NCI-H2029 treated with DMSO at 0.1 percent for 48 hours (cell line): ENCODE results near the gene LIN9.
"Not testable (repeated sequence)": the region's sequence is repeated elsewhere in the genome, so short reads cannot be mapped to it uniquely, and the experiment has no call there.

Experiments
- DNase-seq: peaks from one replicate; lab custom pipeline; 2025; lab: John Stamatoyannopoulos, UW

The LIN9 gene

GRCh38 chr1:226211181-226211821 lies 97.7 kb downstream of the LIN9 start:
- DNase-seq, result no peak

- no peak for DNase-seq
Observed at GRCh38 chr1:226210571-226211176, 98.3 kb downstream of the LIN9 start.

GRCh38 chr1:226209307-226210059 lies 99.5 kb downstream of the LIN9 start:
- no peak for DNase-seq

GRCh38 chr1:226207048-226207447 lies 101.9 kb downstream of the LIN9 start:
- no peak for DNase-seq

- DNase-seq, result no peak
Observed at GRCh38 chr1:226204198-226204597, 104.8 kb downstream of the LIN9 start.

GRCh38 chr1:226203655-226204054 lies 105.3 kb downstream of the LIN9 start:
- no peak for DNase-seq

GRCh38 chr1:226203240-226203639 lies 105.7 kb downstream of the LIN9 start:
- DNase-seq, result no peak

GRCh38 chr1:226202666-226203065 lies 106.3 kb downstream of the LIN9 start:
- not testable (repeated sequence) for DNase-seq

- DNase-seq, result no peak
Observed at GRCh38 chr1:226202246-226202645, 106.7 kb downstream of the LIN9 start.

- no peak for DNase-seq
Observed at GRCh38 chr1:226201029-226201593, 107.9 kb downstream of the LIN9 start.

GRCh38 chr1:226199971-226200370 lies 109.0 kb downstream of the LIN9 start:
- no peak for DNase-seq

- DNase-seq, result no peak
Observed at GRCh38 chr1:226195144-226195543, 113.8 kb downstream of the LIN9 start.

GRCh38 chr1:226187380-226187779 lies 121.6 kb downstream of the LIN9 start:
- DNase-seq, result no peak

- DNase-seq, result no peak
Observed at GRCh38 chr1:226187019-226187322, 122.0 kb downstream of the LIN9 start.

- peak; percentile 76 for DNase-seq
Observed at GRCh38 chr1:226186124-226187018, 122.6 kb downstream of the LIN9 start, which contains the start of gene ACBD3. Gene ACBD3 (minus strand): TSS chr1:226186741. CDS start chr1:226186675, 66 bp downstream.

GRCh38 chr1:226185141-226186036 lies 123.6 kb downstream of the LIN9 start:
- no peak for DNase-seq

- no peak for DNase-seq
Observed at GRCh38 chr1:226181996-226182714, 126.8 kb downstream of the LIN9 start.
